NCI-H748 (cell line): ENCODE measurements around the gene PNMT.
A peak's percentile ranks its signal among the peaks of the same experiment; 100 is the strongest.

Source experiments
- DNase-seq: peaks from one replicate; lab custom pipeline; 2025; ENCODE audit not compliant: unreplicated experiment; lab: John Stamatoyannopoulos, UW

The PNMT gene

GRCh38 chr17:39669897-39670735, 1.9 kb downstream of the PNMT start:
- no peak for DNase-seq

DNA sequence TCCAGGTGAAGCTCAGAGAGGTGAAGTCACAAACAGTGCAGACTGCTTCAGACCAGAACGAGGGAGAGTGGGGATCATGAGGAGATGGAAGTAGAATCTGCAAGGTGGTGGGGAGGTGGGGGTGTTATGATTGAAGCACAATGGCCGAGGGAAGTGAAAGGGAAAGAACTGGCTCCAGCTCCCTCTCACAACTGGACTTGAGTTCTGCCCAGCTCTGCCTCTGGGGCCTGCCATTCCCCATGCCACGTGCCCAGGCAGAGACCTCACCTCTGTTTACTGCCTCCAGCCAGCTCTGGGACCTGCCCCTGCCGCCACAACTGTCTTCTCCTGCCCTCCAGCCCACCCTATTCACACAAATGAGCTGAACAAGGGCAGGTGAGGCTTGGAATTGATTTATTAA, 2.5 kb downstream of the PNMT start:
- DNase-seq, result no peak

DNA sequence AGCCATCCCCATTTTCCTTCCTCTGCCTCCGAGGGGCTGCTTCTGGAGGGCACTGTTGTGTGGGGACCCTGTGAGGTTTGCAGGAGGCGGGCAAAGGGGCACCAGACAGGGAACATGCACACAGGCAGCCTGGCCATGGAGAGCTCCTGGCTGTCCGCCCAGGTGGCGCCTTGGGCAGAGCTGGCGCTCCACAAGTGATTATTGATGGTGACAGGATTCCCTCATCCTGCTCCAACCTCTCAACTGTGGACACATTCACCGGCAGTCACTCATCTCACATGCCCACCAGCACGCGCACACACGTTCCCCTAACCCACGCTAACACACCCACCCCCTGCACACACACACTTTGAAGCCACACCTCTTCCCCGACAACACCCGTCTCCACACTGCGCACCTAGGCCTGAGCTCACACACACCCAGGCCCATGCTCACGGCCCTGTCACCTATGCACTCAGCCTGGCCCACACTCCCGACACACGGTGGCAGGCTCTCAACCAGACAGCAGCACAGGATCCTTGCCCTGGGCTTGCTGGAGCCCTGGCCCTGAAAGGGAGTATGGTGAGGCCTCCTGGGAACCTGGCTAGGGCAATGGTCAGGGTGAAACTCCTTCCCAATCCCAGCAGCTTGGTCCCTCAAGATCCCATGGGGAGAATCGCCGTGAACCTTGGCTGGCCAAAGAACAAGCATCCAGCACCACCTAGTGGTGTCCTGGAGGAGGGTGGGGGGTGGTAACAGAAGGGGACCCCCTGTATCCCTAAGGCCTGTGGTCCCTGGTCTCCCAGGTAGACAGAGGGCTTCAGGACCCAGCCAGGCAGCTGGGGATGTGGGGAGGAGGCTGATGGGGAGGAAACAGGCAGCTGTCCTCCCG, 3.6 kb downstream of the PNMT start:
- peak; percentile 30 for DNase-seq

- DNase-seq, result no peak
These were observed 4.5 kb downstream of the PNMT start for GRCh38 chr17:39672522-39673334.

- DNase-seq, result no peak
These were observed 5.3 kb downstream of the PNMT start for GRCh38 chr17:39673335-39674081.

GRCh38 chr17:39674179-39674578, 5.9 kb downstream of the PNMT start:
- no peak for DNase-seq

- DNase-seq, result no peak
These were observed 6.6 kb downstream of the PNMT start for GRCh38 chr17:39674702-39675389.

DNA sequence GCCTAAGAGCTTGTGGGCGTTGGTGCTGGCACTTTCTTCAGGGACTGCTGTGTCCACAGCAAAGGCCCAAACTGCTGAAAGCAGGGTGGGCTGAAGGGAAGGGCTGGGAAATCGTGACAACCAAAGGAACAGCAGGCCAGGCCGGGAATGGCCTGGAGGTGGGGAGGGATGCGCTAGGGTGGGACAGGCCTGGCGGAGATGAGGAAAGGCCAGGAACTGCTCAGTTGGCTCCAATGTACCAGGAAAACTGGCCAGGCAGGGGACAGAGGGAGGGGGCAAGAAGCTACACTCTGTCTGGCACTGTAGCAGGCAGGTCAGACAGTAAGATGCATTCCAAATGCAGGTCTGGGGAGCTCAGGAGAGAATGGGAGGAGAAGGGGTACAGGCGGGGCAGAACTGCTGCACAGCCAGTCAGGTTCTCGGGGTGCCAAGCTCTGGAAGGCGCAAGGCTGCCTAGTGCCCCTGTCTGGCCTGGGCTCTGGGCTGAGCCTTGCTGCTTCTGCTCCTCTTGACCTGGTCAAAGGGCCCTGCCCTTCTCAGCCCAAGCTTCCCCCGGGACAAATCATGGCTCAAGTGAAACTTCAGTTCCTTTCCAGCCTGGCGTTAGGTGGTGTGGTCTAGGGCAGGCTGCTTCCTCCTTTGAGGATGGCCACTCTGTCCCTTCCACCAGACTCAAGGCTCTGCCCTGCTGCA, 7.3 kb downstream of the PNMT start:
- DNase-seq, result no peak

DNA sequence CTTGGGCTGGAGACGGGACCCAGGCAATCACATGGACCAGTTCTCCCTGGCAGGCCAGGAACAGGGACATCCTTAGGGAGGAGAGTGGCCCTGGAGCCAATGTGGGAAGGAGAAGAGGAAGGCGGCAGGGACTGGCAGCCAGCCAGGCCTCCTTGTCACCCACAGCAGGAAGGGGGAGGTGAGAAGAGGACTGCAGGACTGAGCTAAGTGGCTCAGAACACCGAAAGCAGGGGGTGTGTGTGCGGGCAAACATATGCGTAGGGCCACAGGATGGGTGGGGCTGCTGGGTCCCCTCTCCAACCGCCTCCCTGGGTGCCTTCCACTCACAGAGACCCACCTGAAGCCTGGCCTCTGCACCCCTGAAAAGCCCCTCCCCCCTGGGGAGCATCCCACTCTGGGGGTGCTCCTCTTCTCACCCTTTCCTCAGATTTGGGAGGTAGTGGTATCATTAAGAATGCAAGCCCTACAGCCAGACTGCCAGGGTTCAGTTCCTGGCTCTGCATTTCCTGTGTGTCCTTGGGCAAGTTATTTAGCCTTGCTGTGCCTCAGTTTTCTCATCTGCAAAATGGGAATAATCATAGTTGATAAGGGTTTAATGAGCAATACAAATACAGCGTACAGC, 8.1 kb downstream of the PNMT start:
- no peak for DNase-seq

- DNase-seq, result no peak
These were observed 8.8 kb downstream of the PNMT start for GRCh38 chr17:39677072-39677471.

DNA sequence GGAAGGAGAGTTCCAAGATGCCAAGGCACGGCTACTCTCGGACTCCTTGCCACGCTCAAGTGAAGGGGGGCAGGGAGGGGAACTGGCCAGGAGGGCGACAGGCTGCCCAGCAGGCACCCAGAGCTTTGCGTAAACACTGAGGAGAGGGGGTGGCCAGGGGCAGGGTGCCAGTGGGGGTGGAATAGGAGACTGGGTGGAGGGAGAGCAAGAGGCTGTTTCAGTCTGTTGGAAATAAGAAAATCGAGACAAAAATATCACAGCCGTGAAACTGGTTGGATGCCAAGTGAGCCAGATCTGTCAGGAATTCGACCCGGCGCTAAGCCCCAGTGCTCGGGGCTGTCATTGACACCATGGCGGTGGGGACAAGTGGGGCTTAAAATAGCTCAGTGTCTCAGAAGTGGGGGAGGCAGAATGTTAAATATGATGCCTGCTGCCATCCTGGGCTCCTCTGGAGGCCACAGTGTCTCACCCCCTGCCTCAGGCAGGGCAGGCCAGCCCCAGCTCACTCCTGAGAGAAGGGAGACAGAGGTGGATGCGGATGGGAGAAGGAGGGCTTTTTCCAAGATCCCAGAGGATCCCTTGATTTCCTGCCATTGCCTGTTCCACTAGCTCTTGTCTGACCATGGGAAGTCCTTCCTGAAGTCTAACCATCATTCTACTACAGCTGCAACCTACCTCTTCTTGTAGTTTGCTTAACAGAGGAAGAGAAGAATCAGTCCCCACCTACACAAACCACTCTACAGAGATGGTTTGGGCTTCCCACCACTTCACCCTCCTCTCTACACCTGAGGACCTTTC, 9.5 kb downstream of the PNMT start:
- DNase-seq, result no peak

- no peak for DNase-seq
These were observed 10.3 kb downstream of the PNMT start for GRCh38 chr17:39678340-39679116.

- DNase-seq, result no peak
These were observed 11.4 kb downstream of the PNMT start for GRCh38 chr17:39679521-39680192.

GRCh38 chr17:39683295-39683939, 15.2 kb downstream of the PNMT start:
- no peak for DNase-seq

DNA sequence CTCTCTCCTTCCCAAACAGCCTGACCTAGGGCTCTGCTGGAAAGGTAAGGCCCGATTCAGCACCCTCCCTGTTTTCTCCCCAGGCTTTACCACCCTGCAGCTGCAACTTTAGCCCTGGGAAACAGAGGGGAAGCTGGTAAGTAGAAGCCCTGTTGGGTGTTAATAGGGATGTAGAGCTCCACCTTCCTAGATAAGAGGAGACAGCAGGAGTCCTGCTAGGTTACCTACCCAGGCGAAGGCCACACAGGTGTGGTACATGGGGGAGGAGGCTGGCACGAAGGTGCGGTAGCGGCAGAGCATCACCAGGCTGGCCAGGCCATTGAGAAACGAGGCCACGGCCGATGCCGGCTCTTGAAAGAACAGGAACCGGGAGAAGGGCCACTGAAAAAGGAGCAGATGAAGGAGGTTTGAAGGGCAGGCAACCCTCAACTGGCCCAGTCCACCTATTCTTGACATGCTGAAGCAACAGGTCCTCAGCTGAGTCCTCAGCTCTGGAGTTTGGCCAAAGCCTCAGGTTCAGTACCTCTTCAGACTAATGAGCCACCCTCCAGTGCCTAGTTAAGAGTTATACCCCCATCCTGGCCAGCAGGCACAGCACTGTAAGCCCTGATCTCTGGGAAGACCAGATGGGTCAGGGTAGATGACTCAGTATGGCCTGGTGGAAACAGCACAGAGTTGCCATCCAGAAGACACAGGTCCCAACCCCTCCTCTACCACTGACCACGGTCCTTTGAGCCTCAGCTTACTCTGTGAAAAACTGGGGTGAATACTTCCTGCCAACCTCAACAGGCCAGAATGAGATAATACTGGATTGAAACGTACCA, 16.3 kb downstream of the PNMT start:
- no peak for DNase-seq
